ENCODE results near the gene EPS8L2.
"Not testable (repeated sequence)": the region's sequence is repeated elsewhere in the genome, so short reads cannot be mapped to it uniquely, and the experiment has no call there.

The EPS8L2 gene

GRCh38 chr11:726278-727220 is 20.5 kb downstream of the EPS8L2 start:
- no peak for DNase-seq (ENCODE audit: low spot score)

GRCh38 chr11:727281-727701 is 21.3 kb downstream of the EPS8L2 start:
- DNase-seq (ENCODE audit: low spot score) = no peak

GRCh38 chr11:727859-728748 is 22.1 kb downstream of the EPS8L2 start:
- no peak for DNase-seq (ENCODE audit: low spot score)

- no peak for DNase-seq (ENCODE audit: low spot score)
Observed at GRCh38 chr11:728901-729491, 23.0 kb downstream of the EPS8L2 start.

- DNase-seq (ENCODE audit: low spot score) = no peak
Observed at GRCh38 chr11:729492-730074, 23.6 kb downstream of the EPS8L2 start.

GRCh38 chr11:733072-733471 is 27.0 kb downstream of the EPS8L2 start:
- DNase-seq (ENCODE audit: low spot score) = no peak

- not testable (repeated sequence) for DNase-seq (ENCODE audit: low spot score)
Observed at GRCh38 chr11:734541-734940, 28.5 kb downstream of the EPS8L2 start.

- no peak for DNase-seq (ENCODE audit: low spot score)
Observed at GRCh38 chr11:737366-737765, 31.3 kb downstream of the EPS8L2 start.

- not testable (repeated sequence) for DNase-seq (ENCODE audit: low spot score)
Observed at GRCh38 chr11:737899-738298, 31.9 kb downstream of the EPS8L2 start.

- no peak for DNase-seq (ENCODE audit: low spot score)
Observed at GRCh38 chr11:742156-742546, 36.1 kb downstream of the EPS8L2 start.

- DNase-seq (ENCODE audit: low spot score) = no peak
Observed at GRCh38 chr11:742571-743201, 36.7 kb downstream of the EPS8L2 start.

- DNase-seq (ENCODE audit: low spot score) = no peak
Observed at GRCh38 chr11:745428-745827, 39.4 kb downstream of the EPS8L2 start.

- DNase-seq (ENCODE audit: low spot score) = no peak
Observed at GRCh38 chr11:746289-747157, 40.5 kb downstream of the EPS8L2 start.

- peak; percentile 92 for DNase-seq (ENCODE audit: low spot score)
Observed at GRCh38 chr11:747158-748006, 41.4 kb downstream of the EPS8L2 start, which contains the start of gene TALDO1. Gene TALDO1 (plus strand): TSS chr11:747464. CDS start chr11:747482, 18 bp downstream.

GRCh38 chr11:748007-748359 is 42.0 kb downstream of the EPS8L2 start:
- DNase-seq (ENCODE audit: low spot score) = no peak

GRCh38 chr11:749731-750130 is 43.7 kb downstream of the EPS8L2 start:
- no peak for DNase-seq (ENCODE audit: low spot score)

- no peak for DNase-seq (ENCODE audit: low spot score)
Observed at GRCh38 chr11:760236-760635, 54.2 kb downstream of the EPS8L2 start.

GRCh38 chr11:761526-762108 is 55.6 kb downstream of the EPS8L2 start:
- DNase-seq (ENCODE audit: low spot score) = no peak

- DNase-seq (ENCODE audit: low spot score) = no peak
Observed at GRCh38 chr11:762421-763072, 56.5 kb downstream of the EPS8L2 start.
